GM19438 (cell line): ENCODE results near the gene SRRD.
A peak's percentile ranks its signal among the peaks of the same experiment; 100 is the strongest.

Experiments
- ATAC-seq: cut with Tn5 transposase; IDR thresholded peaks from one replicate; pipeline ENCODE4 v1.9.1; 2021; ENCODE audit warnings: low read depth; ENCODE audit not compliant: unreplicated experiment

SRRD gene

DNA sequence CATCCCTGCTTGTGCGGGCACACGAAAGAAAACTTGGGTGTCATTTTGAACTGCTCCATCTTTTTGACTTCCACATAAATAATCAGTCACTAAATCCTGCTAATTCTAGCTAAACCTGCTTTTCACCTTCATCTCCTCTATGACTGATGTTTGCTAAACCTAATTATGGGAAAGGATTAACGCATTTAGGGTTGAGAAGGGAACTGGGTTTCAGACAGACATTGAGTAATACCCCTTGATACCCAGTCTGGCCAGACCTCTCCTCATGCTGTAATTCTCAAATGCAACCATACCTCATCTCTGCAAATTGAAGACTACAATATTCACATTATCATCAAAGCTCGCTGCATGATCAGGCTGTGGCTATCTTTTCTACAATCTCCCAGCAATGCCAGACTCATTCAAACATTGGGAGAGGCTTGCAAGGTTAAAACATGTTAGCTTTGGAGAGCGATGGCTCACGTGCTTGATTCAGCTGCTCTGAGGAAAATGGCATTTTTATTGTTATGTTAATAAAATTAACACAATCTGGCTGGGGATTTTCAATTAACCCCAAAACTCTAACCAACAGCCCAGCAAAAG lies 2.5 kb upstream of the SRRD start:
- no peak for ATAC-seq

DNA sequence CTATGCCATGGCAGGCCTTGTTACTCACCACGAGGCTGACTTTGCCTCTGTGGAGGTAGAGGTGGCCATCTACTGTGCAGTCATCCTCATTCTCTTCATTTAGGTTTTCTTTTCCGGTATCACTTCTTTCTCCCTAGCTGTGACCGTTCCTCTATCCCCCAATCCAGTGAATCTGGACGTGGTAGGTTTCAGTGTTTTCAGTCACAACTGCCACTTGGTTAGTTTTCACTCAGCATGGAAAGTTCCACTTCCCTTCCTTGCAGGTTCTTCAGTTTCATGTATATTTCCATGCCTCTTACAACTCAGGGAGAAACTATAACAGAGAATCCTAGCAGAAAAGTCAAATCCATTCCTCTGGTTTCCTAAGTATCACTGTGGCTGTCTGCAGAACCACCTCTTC lies 2.0 kb upstream of the SRRD start:
- ATAC-seq: no peak

DNA sequence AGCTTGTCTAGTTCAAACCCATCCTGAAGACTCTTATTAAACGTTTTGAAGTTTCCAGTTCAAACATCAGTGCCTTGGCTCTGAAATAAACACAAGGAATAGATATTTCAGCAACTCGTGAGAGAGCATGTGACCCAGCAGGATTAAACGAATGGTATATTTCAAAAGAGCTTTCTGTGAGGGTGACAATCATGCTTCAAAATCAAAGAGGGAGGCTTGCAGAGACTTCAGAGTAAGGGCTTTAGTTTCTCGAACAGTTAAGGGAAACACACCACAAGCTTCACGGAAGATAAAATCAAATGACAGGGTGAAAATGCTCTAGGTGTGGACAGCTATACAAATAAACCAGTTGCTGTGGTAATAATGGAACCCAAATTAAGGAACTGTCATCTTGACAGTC lies 1.5 kb upstream of the SRRD start:
- ATAC-seq: no peak

GRCh38 chr22:26483043-26483438 lies 636 bp upstream of the SRRD start:
- ATAC-seq: no peak

- no peak for ATAC-seq
These were observed 656 bp downstream of the SRRD start for GRCh38 chr22:26484360-26484706.

DNA sequence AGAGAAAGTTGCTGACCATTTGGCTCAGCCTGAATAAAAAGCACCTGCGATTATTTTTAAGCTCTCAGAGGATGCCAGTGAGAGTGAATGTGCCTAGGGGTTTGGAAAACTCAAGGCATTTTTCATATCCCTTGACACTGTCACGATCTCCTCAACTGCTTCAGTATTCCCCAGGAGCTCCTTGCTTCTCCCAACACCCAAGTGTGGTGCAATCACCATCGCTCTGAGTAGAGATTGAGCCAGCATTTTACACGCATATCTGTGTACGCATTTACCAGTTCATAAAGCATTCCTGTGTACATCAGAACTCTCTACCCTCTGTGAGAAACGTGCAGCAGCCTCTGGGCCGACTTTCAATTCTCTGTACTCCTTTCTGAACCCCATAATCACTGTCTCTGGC lies 1.3 kb downstream of the SRRD start:
- no peak for ATAC-seq

- ATAC-seq: no peak
These were observed 2.2 kb downstream of the SRRD start for GRCh38 chr22:26485806-26486390.

- no peak for ATAC-seq
These were observed 2.7 kb downstream of the SRRD start for GRCh38 chr22:26486394-26486793.

DNA sequence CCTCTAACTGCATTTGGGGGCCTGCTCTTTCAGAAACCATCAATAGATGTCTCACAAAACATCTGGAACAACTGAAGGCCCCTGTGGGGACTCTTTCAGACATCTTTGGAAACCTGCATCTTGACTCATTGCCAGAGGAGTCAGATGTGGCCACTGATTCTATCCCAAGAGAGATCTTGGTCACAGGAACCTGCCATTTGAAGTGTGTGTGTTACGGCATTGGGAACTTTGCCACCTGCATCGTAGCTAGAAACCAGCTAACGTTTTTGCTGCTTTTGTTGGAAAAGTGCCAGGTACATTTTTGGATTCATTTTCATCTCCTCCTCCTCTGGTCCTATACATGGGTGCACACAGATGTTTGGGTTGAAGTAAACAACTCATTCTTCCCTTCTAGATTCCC lies 4.3 kb downstream of the SRRD start:
- no peak for ATAC-seq

DNA sequence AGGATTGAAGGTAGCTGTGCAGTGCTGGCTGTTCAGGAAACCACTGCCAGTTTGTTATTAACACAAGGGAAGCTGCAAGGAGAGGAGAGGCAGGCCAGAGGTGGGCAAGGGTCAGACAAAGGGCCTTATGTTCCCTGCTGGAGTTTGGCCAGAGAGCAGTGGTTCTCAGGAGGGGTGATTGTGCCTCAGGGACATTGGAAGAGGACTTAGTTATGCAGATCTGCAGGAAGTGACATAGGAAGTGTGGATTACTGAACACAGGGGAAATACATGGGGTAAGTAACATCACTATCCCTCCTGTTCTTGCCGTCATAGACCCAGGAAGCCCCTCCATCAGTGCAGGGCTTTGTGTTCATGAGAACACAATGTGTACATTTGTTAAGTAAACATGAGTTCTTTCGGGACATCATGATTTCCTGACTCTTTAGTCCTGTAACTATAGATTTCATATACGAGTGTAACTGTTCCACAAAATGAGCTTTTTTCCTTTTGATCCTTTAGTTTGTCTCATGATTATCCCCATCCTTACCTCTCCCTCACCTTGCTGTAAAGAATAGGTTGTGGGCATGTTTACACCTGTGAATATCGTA lies 5.9 kb downstream of the SRRD start:
- ATAC-seq: no peak

DNA sequence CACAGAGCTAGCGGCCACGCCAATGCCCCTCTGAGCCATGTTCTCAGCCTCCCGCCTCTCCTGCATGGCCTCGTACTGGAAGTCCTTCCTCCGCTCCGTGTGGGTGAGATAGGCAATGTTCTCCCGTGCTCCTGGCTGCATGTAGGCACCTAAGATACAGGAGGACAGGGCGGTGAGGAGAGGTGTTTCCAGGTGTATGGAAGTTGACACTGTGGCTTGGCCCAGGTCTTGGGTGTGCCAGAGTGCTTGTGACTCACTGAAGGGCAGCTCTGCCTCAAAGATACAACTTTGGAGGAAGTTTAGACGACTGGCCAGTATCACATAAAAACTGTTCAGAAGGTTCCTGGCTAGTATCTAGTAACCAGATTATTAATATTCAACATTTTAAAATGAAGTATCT lies 8.5 kb downstream of the SRRD start:
- ATAC-seq: no peak

DNA sequence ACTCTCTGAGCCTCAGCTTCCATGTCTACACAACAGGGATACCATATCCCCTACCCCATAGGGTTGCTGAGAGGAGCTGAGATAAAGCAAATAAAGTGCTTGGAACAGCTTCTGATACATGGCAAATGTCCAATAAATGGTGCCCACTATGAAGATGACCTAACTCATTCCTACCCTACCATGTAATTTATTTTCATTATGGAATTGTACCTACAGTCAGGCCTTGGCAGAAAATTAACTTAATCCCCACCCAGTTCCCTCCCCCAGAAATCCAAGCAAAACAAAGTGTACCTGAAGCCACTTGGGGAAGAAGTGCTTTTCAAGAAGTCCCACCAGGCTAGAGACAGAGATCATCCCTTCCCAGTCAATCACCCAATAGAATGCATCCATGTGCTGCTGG lies 10.8 kb downstream of the SRRD start:
- ATAC-seq: no peak

GRCh38 chr22:26496456-26496855 lies 12.8 kb downstream of the SRRD start:
- no peak for ATAC-seq

- no peak for ATAC-seq
These were observed 15.6 kb downstream of the SRRD start for GRCh38 chr22:26499188-26499703.

GRCh38 chr22:26501996-26502395 lies 18.3 kb downstream of the SRRD start:
- no peak for ATAC-seq

DNA sequence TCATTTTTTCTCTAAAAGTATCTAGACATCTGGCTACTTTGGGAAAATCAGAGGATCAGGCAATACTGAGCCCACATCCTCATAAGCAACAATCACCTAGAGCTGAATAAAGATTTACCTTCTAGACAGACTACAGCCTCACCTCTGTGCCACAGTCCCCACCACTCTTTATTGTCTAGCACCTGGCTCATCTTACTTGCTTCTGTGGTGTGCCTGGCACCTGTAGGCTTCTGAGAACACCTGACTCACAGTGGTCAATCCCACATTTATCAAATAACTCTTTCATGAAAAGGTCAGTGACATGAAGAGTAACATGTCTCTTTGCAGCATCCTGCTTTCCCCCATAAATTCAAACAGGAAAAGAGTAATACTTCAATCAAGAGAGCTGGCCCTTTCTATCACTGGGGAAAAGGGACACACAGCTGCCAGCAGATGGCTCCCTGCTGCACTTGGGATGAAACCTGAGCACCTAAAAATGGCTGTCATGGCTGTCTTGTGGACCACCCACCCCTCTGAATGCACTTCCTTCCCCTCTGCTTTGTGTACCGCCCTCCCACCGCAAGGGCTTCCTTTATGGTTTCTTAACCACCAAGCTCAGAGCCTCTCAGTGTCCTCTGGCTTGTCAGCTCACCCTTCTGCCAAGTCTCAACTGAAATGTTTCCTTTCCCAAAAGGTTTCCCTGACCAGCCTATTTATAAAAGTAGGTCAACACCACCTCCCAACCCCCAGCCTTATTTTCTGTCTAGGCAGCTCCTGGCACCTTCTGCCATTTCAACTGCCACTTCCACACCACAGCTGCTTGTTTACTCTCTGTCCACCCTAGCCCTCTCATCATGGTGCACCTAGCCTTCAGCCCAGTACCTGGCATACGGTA lies 19.2 kb downstream of the SRRD start:
- ATAC-seq: no peak

GRCh38 chr22:26503758-26504157 lies 20.1 kb downstream of the SRRD start:
- no peak for ATAC-seq

DNA sequence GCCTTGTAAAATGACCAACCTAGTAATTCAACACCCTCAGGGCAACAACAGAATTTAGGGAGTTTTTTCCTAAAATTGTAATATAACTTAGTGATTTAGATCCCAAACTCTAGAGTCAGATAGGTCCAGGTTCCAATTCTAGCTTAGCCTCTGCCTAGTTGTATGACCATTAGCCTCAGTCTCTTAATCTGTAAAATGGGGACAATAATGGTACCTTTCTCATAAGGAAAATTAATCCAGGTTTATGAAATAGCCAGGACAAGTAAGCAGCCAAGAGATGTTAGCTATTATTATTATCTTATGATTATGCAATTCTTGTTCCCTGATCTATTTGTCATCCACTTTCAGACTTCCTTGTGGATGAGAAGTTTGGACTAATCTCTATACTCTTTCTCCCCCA lies 24.5 kb downstream of the SRRD start:
- ATAC-seq: no peak

DNA sequence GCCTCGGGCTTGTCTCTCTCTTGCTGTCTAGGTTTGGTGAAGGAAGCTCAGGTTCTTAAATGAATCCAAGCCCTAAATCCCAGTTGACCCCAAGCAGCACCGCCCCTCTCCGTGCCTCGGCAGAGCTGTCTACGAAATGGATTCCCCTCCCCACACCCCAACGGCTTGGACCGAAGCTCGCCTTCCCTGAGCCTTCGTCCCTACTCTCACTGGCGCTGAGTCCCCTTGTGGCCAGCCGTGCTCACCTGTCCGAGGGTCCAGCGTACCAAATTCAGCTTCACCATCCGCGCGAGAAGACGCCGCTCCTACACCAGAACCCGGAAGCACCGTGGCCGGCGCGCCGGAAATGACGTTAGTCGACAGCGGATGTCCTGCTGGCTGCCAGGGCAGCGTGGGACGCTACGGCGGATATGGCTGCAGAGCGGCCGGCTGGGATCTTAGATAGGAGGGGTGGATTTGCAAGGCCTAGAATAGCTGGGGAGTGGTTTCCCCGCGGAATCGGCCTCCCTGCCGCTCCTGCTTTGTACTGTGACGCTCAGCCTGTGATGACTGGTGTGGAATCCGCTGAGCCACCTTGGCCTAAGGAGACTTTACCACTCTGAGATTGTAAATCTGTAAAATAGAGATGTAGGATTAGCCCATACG lies 28.6 kb downstream of the SRRD start, which contains the start of gene TFIP11:
TSS of gene TFIP11 (minus strand) at position 325 of the 645 bp plus-strand sequence. CDS start 2,201 bp downstream, outside the sequence.
- ATAC-seq: peak; percentile 96

DNA sequence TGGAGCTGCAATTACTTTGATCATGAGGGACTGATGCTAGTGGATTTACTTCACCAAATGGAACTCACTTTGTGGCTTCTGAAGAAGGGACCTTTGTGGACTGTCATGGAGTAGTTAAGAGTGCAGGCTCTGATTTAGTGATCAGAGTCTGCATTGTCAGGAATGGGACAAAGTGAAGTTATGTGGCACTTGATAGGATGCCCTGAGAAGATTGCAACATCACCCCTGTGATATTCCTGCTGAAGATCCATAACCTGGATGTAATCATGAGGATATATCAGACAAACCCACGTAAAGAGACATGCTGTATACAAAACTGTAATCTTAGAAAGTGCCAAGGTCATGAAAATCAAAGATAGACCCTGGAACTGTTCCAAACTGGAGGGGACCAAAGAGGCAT lies 30.2 kb downstream of the SRRD start:
- no peak for ATAC-seq
